KMS-11 (cell line): ENCODE results near the gene DIS3.
A peak's percentile ranks its signal among the peaks of the same experiment; 100 is the strongest.

Source experiments
- H2AFZ ChIP-seq: fragments of 200-600 bp; sonication (generic); 2 replicates; pipeline ENCODE4 v1.6.1; 2016; ENCODE audit warnings: antibody characterized with exemption, mixed run types, low read depth
- H3K27ac ChIP-seq: fragments of 200-600 bp; sonication (generic); 2 replicates; pipeline ENCODE4 v1.6.1; 2016; ENCODE audit warnings: mild to moderate bottlenecking, mixed run types
- H3K27me3 ChIP-seq: fragments of 200-600 bp; sonication (generic); 2 replicates; pipeline ENCODE4 v1.6.1; 2017; ENCODE audit warnings: mild to moderate bottlenecking, low read depth, mixed run types, moderate library complexity; ENCODE audit not compliant: insufficient read depth
- H3K36me3 ChIP-seq: fragments of 200-600 bp; sonication (generic); 2 replicates; pipeline ENCODE4 v1.6.1; 2017; ENCODE audit warnings: mild to moderate bottlenecking, mixed run types; ENCODE audit not compliant: insufficient read depth
- H3K4me1 ChIP-seq: fragments of 200-600 bp; sonication (generic); 2 replicates; pipeline ENCODE4 v1.6.1; 2016; ENCODE audit warnings: mild to moderate bottlenecking, low read depth, mixed run types; ENCODE audit not compliant: poor library complexity, severe bottlenecking
- H3K4me2 ChIP-seq: fragments of 200-600 bp; sonication (generic); 2 replicates; pipeline ENCODE4 v1.7.0; 2016; ENCODE audit warnings: mild to moderate bottlenecking, mixed run types
- H3K4me3 ChIP-seq: fragments of 200-600 bp; sonication (generic); IDR thresholded peaks from 2 replicates; pipeline ENCODE4 v1.6.1; 2017; ENCODE audit warnings: low read depth, low read length, mixed read lengths; ENCODE audit not compliant: insufficient read depth
- H3K79me2 ChIP-seq: fragments of 200-600 bp; sonication (generic); 2 replicates; pipeline ENCODE4 v1.6.1; 2016; ENCODE audit warnings: low read depth, mixed run types; ENCODE audit not compliant: insufficient read depth
- H3K9ac ChIP-seq: fragments of 200-600 bp; sonication (generic); 2 replicates; pipeline ENCODE4 v1.6.1; 2016; ENCODE audit warnings: mild to moderate bottlenecking, mixed run types
- H4K20me1 ChIP-seq: fragments of 200-600 bp; sonication (generic); 2 replicates; pipeline ENCODE4 v1.6.1; 2016; ENCODE audit warnings: mild to moderate bottlenecking, mixed run types; ENCODE audit not compliant: insufficient read depth
- TF ChIP-seq, protein P1 (sequence below): fragments of 200-600 bp; sonication (generic); conservative IDR thresholded peaks from 2 replicates; pipeline ENCODE4 v1.6.1; 2017; ENCODE audit warnings: low read depth, mild to moderate bottlenecking, antibody characterized with exemption, low read length, moderate library complexity, mixed read lengths

DIS3 gene, protein sequence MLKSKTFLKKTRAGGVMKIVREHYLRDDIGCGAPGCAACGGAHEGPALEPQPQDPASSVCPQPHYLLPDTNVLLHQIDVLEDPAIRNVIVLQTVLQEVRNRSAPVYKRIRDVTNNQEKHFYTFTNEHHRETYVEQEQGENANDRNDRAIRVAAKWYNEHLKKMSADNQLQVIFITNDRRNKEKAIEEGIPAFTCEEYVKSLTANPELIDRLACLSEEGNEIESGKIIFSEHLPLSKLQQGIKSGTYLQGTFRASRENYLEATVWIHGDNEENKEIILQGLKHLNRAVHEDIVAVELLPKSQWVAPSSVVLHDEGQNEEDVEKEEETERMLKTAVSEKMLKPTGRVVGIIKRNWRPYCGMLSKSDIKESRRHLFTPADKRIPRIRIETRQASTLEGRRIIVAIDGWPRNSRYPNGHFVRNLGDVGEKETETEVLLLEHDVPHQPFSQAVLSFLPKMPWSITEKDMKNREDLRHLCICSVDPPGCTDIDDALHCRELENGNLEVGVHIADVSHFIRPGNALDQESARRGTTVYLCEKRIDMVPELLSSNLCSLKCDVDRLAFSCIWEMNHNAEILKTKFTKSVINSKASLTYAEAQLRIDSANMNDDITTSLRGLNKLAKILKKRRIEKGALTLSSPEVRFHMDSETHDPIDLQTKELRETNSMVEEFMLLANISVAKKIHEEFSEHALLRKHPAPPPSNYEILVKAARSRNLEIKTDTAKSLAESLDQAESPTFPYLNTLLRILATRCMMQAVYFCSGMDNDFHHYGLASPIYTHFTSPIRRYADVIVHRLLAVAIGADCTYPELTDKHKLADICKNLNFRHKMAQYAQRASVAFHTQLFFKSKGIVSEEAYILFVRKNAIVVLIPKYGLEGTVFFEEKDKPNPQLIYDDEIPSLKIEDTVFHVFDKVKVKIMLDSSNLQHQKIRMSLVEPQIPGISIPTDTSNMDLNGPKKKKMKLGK

DNA sequence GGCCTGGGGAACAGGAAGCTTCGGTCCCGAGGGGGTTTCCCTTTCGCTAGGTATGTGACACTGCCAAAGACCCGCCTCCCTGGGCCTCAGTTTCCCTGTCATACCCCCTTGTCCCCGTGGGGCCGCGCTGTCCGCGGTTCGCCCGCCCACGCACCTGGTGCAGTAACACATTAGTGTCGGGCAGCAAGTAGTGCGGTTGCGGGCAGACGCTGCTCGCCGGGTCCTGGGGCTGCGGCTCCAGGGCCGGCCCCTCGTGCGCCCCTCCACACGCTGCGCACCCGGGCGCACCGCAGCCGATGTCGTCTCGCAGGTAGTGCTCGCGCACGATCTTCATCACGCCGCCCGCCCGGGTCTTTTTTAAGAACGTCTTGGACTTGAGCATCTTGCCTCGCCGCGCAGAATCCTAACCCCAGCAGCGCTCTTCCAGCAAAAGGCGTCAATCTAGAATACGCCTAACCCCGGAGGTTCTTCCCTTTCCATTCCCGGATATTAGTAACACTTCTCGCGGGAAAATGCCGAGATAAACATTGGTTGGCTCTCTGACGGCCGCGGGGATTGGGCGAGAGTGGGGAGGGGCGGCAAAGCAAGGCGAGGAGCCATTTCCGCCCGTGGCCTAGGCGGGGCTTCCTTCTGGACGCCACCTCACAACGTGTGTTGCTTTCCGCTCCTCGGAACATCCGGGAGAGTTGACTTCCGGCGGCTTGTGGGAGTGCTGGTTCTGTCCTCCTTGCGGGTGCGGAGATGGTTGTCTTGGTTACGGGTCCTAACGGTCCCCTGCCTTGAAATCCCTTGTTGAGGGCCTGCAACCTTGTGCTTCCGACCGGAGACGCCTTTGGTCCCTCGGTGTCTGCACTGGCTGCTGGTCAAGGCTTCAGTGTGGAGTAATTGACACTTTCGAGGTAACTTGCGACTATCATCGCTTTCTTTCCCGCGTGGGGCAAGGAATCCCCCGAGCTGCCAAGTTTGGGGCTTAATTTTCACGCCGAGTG, at the start of gene DIS3, which contains the start of gene PIBF1:
Gene DIS3 (minus strand): TSS at position 450 of the 989 bp plus-strand sequence. CDS start 68 bp downstream, at position 382.
Gene PIBF1 (plus strand): TSS at position 683 of the 989 bp plus-strand sequence. CDS start 1,337 bp downstream, outside the sequence.
- H3K27me3 ChIP-seq = no peaks in the 10 kb centered on the region
- H3K36me3 ChIP-seq = no peaks in the 10 kb centered on the region
- H3K4me3 ChIP-seq = no peak within 1 kb of the TSS
- H3K27ac ChIP-seq = peak within 1 kb of the TSS; percentile 71
- H2AFZ ChIP-seq = peak within 1 kb of the TSS; percentile 59
- peak within 1 kb of the TSS; percentile 73 for H3K9ac ChIP-seq
- H3K79me2 ChIP-seq = peaks cover 42% of the 10 kb centered on the region
- H3K4me2 ChIP-seq = peak within 1 kb of the TSS; percentile 87
- H3K4me1 ChIP-seq = peaks cover 20% of the 10 kb centered on the region
- TF ChIP-seq, protein P1, sequence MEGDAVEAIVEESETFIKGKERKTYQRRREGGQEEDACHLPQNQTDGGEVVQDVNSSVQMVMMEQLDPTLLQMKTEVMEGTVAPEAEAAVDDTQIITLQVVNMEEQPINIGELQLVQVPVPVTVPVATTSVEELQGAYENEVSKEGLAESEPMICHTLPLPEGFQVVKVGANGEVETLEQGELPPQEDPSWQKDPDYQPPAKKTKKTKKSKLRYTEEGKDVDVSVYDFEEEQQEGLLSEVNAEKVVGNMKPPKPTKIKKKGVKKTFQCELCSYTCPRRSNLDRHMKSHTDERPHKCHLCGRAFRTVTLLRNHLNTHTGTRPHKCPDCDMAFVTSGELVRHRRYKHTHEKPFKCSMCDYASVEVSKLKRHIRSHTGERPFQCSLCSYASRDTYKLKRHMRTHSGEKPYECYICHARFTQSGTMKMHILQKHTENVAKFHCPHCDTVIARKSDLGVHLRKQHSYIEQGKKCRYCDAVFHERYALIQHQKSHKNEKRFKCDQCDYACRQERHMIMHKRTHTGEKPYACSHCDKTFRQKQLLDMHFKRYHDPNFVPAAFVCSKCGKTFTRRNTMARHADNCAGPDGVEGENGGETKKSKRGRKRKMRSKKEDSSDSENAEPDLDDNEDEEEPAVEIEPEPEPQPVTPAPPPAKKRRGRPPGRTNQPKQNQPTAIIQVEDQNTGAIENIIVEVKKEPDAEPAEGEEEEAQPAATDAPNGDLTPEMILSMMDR = no peak
- H4K20me1 ChIP-seq = no peaks in the 10 kb centered on the region

DNA sequence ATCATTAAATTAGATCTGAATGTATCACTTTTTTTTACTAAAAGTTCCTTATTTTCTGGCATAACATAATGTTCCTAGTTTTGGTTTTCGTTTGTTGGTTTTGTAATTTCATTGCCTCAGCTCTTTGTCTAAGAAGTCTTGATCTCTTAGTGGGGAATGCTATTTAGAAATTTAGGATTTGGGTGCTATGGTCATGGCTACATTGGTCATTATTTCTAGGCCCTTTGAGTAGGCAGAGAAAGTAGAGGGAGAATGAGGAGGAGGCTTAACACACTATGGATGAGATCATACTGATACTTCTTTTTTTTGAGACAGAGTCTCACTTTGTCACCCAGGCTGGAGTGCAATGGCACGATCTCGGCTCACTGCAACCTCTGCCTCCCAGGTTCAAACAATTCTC, 42.0 kb upstream of the DIS3 start:
- no peaks in the 10 kb centered on the region for H3K36me3 ChIP-seq
- H3K27me3 ChIP-seq = no peaks in the 10 kb centered on the region
- no peak overlapping the region for H3K4me2 ChIP-seq
- no peak overlapping the region for H3K9ac ChIP-seq
- H2AFZ ChIP-seq = no peak overlapping the region
- no peak overlapping the region for H3K4me3 ChIP-seq
- no peaks in the 10 kb centered on the region for H4K20me1 ChIP-seq
- H3K4me1 ChIP-seq = no peaks in the 10 kb centered on the region
- H3K27ac ChIP-seq = no peak overlapping the region
- no peaks in the 10 kb centered on the region for H3K79me2 ChIP-seq
- TF ChIP-seq, protein P1 = no peak

DNA sequence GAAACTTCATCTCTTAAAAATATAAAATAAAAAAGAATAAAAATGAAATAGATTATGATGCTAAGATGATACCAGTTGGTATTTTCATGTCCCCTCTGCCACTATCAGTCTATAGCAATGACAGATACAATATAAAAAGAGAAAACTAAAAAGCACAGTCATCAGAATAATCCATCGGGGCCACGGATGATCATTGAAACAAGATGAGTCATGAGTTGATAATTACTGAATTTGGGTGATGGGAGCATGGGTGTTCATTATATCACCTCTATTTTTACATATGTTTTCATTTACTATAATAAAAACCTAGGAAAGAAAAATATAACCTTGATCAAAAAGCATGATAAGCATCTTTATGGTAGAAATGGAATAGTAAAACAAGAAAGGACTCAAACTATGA, 41.4 kb upstream of the DIS3 start:
- TF ChIP-seq, protein P1 = no peak
- no peak overlapping the region for H3K9ac ChIP-seq
- H2AFZ ChIP-seq = no peak overlapping the region
- no peaks in the 10 kb centered on the region for H3K27me3 ChIP-seq
- H4K20me1 ChIP-seq = no peaks in the 10 kb centered on the region
- H3K4me1 ChIP-seq = no peaks in the 10 kb centered on the region
- no peak overlapping the region for H3K4me3 ChIP-seq
- H3K79me2 ChIP-seq = no peaks in the 10 kb centered on the region
- H3K27ac ChIP-seq = no peak overlapping the region
- H3K36me3 ChIP-seq = no peaks in the 10 kb centered on the region
- H3K4me2 ChIP-seq = no peak overlapping the region

DNA sequence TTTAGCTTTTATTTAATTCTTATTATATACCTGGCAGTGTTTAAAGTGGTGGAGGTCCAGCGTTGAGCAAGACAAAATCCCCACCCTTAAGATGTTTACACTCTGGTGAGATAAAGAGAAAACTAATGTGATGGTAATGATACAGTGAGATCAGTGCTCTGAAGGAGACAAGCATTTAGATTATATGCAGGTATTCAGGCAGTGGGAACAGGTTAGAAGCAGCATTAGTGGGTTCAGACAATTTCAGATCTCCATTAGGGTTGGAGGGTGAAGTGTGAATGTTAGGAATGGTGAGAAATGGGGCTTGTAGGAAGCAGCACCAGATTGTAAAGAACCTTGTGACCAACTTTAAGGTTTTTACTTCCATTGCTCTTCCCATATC, 39.2 kb upstream of the DIS3 start:
- Histone ChIP-seq H3K79me2 (no peaks in the 10 kb centered on the region), H4K20me1 (no peaks in the 10 kb centered on the region), H3K9ac (no peak overlapping the region), H3K27ac (no peak overlapping the region), H3K4me1 (no peaks in the 10 kb centered on the region), H3K27me3 (no peaks in the 10 kb centered on the region), H3K4me2 (no peak overlapping the region), H3K4me3 (no peak overlapping the region), H2AFZ (no peak overlapping the region), H3K36me3 (no peaks in the 10 kb centered on the region)
- TF ChIP-seq, protein P1 = no peak
